Measurements from ENCODE around the gene MYD88.

MYD88 gene

DNA sequence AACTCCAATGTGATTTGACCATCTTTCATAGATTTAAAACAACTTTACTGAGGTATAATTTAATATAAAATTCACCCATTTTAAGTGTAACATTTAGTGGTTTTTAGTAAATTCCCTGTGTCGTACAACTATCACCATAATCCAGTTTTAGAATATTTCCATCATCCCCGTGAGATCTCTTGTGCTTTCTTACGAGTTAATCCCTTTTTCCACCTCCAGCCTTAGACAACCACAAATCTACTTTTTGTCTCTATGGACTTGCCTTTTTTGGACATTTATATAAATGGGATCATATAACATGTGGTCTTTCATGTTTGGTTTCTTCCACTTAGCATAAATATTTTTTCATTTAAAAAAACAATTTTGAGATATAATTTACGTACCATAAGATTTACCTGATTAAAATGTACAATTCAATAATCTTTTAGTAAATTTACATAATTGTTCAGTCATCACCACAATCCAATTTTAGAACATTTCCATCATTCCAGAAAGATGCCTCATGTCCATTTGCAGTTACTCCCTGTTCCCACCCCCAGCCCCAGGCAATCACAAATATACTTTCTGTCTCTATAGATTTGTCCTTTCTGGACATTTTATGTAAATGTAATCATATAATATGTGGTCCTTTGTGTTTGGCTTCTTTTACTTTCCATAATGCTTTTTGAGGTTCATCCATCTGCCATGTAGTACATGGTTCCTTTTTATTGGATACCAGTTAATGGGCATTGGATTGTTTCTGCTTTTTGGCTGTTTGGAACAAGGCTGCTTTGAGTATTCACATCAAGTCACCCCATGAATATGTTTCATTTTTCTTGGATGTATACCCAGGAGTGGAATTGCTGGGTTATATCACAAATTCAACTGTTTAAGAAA lies 29.9 kb downstream of the MYD88 start:
- no peak for DNase-seq

DNA sequence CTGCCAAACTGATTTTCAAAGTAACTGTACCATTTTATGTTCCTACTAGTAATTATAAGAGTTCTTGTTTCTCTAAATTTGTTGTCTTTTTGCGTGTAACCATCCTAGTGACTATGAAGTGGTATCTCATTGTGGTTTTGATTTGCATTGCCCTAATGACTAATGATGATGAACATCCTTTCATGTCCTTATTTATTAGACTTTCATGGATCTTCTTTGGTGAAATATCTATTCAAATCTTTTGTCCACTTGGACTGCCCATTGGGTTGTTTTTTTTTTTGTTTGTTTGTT lies 30.5 kb downstream of the MYD88 start:
- DNase-seq = no peak

DNA sequence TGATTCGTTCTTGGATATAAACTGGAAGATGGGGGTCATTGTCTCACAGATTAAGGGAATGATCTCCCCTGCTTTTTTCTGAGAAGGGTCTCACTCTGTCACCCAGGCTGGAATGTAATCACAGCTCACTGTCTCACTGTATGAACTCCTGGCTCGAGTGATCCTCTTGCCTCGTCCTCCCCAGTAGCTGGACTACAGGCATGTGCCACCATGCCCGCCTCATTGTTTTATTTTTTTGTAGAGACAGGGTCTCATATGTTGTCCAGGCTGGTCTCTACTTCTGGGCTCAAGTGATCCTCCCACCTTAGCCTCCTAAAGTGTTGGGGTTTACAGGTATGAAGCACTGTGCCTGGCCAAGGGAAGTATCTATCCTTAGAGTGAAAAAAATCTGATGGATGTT lies 32.3 kb downstream of the MYD88 start:
- no peak for DNase-seq

DNA sequence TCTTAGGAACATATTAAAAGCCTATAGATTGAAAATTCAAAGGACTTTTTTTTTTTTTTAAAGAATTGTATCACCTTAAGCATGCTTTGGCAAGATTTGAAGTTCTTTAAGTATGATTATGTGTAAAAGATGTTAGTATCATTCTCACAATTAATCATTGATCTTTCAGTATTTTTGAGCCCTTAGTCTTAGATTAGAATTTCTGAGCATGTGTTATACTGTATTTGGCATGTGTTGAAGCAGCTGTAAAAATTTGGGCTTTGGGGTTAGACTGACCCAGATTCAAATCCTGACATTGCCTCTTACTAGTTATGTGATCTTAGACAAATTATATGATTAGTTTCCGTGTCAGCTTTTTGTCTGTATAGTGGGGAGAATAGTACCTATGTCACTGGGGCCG lies 33.2 kb downstream of the MYD88 start:
- no peak for DNase-seq

DNA sequence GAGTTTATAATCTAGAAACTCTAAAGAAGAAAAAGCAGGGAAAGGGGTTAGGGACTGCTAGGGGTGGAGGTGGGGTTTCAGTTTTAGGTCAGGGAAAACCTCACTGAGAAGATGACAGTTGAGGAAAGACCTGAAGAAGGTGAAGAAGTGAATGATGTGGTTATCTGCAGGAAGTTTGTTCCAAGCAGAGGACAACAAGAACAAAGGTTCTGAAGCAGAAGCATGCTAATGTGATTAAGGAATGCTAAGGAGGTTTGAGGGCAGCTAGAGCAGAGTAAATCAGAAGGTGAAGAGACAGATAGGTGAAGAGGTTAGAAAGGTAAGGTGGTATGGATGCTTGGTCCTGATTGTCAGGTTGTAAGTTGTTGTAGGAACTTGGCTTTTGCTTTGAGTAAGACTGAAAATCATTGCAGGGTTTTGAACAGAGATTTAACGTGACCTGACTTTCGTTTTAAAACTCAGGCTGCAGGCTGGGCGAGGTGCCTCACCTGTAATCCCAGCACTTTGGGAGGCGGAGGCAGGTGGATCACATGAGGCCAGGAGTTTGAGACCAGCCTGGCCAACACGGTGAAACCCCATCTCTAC lies 35.5 kb downstream of the MYD88 start:
- no peak for DNase-seq

DNA sequence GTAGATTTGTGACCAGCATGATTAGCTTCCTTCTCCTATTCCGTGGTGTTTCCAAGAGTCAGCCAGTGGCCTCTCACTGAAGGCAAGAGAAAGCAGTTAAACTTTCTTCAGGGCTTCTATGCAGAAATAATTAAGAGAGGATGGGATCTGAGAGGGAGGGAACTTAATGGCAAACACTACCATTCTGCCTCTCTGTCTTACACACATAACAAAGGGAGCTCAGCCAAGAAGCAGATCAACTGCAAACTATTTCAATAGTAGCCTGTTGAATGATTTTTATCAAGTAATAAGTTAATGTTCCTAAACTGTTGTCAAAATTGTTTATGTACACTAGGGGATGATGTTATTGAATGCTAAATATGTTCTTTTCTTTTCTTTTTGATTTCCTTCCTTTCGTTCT lies 38.7 kb downstream of the MYD88 start:
- DNase-seq = no peak

DNA sequence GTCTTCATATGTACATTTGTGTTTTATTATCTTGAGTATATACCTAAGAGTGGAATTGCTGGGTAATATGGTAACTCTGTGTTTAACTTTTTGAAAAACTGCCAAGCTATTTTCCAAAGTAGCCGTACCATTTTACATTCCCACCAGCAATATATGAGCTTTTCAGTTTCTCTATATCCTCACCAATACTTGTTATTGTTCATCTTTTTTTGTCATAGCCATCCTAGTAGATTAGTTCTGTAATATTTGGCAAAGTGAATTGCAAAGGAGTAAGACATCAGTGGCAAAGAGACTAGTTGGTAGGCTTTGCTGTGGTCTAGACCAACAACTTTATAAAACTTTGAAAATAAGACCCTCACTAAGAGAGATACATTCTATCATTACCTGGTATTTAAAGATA lies 48.3 kb downstream of the MYD88 start:
- DNase-seq = no peak

DNA sequence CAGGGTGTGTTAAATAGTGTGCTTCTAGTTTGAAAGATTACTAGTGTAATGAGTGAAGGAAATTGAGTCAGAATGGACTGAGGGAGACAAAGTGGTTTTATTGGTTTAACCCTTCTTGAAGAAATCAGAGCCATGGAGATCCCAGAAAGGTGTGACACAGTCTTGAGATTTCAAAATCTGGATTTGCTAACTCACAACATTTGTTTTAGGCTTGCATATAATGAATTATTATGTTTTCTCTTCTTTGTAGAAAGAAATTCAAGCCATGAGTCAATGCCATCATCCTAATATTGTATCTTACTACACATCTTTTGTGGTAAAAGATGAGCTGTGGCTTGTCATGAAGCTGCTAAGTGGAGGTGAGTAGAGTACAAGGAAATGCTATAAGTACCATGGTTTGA lies 52.0 kb downstream of the MYD88 start:
- DNase-seq = no peak
